ENCODE data around the gene CATSPERE.

DNA sequence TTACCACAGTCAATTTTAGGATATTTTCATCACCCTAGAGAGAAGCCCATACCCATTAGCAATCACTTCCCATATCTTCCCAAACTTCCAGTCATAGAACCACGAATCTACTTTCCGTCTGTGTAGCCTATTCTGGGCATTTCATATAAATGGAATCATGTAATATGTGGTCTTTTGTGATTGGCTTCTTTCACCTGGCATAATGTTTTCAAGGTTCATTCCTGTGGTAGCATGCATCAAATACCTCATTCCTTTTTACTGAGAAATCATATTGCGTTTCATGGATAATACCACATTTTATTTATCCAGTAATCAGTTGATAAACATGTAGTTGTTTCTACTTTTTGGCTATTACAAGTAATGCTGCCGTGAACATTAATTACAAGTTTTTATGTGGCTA, 213.4 kb downstream of the CATSPERE start:
- TF ChIP-seq, protein P1, sequence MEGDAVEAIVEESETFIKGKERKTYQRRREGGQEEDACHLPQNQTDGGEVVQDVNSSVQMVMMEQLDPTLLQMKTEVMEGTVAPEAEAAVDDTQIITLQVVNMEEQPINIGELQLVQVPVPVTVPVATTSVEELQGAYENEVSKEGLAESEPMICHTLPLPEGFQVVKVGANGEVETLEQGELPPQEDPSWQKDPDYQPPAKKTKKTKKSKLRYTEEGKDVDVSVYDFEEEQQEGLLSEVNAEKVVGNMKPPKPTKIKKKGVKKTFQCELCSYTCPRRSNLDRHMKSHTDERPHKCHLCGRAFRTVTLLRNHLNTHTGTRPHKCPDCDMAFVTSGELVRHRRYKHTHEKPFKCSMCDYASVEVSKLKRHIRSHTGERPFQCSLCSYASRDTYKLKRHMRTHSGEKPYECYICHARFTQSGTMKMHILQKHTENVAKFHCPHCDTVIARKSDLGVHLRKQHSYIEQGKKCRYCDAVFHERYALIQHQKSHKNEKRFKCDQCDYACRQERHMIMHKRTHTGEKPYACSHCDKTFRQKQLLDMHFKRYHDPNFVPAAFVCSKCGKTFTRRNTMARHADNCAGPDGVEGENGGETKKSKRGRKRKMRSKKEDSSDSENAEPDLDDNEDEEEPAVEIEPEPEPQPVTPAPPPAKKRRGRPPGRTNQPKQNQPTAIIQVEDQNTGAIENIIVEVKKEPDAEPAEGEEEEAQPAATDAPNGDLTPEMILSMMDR (conservative IDR thresholded peaks at IDR 0.05; ENCODE audit: low read length) = no peak
- TF ChIP-seq EZH2phosphoT487 (IDR thresholded peaks at IDR 0.05; ENCODE audit: borderline replicate concordance) = no peak

Data from Loucy (cell line).